Smooth muscle cell (in vitro differentiated cells): ENCODE data around the gene CRIM1. TPM values are rescaled to one million over a fixed set of nuclear protein-coding genes. Genes with fewer than 3 reads are reported as not detected.

Experiments used
- DNase-seq: peaks from one replicate; lab custom pipeline; 2025; ENCODE audit not compliant: unreplicated experiment; lab: John Stamatoyannopoulos, UW
- H2AFZ ChIP-seq: fragments of 200-600 bp; sonication (generic); 2 replicates; pipeline ENCODE4 v1.6.0; 2016; ENCODE audit warnings: antibody characterized with exemption, low read depth, mild to moderate bottlenecking
- H3F3A ChIP-seq: fragments of 200-600 bp; sonication (generic); 2 replicates; pipeline ENCODE4 v1.6.0; 2017; ENCODE audit warnings: antibody characterized with exemption, low read depth
- H3K27ac ChIP-seq: fragments of 200-600 bp; sonication (generic); 2 replicates; pipeline ENCODE4 v1.5.1; 2016; ENCODE audit warnings: low read depth, mild to moderate bottlenecking
- H3K27me3 ChIP-seq: fragments of 200-600 bp; sonication (generic); 2 replicates; pipeline ENCODE4 v1.6.1; 2016; ENCODE audit warnings: low read depth, mild to moderate bottlenecking
- H3K36me3 ChIP-seq: fragments of 200-600 bp; sonication (generic); 2 replicates; pipeline ENCODE4 v1.5.1; 2016; ENCODE audit warnings: low read depth
- H3K4me1 ChIP-seq: fragments of 200-600 bp; sonication (generic); 2 replicates; pipeline ENCODE4 v1.5.1; 2016; ENCODE audit warnings: low read depth
- H3K4me2 ChIP-seq: fragments of 200-600 bp; sonication (generic); 2 replicates; pipeline ENCODE4 v1.6.0; 2016; ENCODE audit warnings: mild to moderate bottlenecking
- H3K4me3 ChIP-seq: fragments of 200-600 bp; sonication (generic); 2 replicates; pipeline ENCODE4 v1.5.1; 2016; ENCODE audit warnings: mild to moderate bottlenecking
- H3K79me2 ChIP-seq: fragments of 200-600 bp; sonication (generic); 2 replicates; pipeline ENCODE4 v1.6.0; 2016; ENCODE audit warnings: low read depth, mild to moderate bottlenecking
- H3K9ac ChIP-seq: fragments of 200-600 bp; sonication (generic); 2 replicates; pipeline ENCODE4 v1.6.0; 2016; ENCODE audit warnings: low read depth
- H3K9me3 ChIP-seq: fragments of 200-600 bp; sonication (generic); replicated peaks from 2 replicates; pipeline ENCODE4 v1.5.1; 2016; ENCODE audit warnings: low read depth
- H4K20me1 ChIP-seq: fragments of 200-600 bp; sonication (generic); 2 replicates; pipeline ENCODE4 v1.6.0; 2016; ENCODE audit warnings: low read depth
- WGBS: methylation state at CpG from one replicate; pipeline ENCODE4 v1.1.7; 2016; ENCODE audit warnings: low lambda C conversion rate; 5-methylcytosine and 5-hydroxymethylcytosine counted together
- polyA plus RNA-seq: library from polyadenylated mRNA; unstranded; fragments of >200 nt; fragmentation: Nextera tagmentation; extraction: Ambion mirVana; gene quantifications from 2 replicates; pipeline ENCODE4 v1.2.1, GENCODE V29; 2016
- total RNA-seq: library from RNA; depleted of rRNA; stranded (reverse); fragments of >200 nt; gene quantifications from 2 replicates; pipeline ENCODE4 v1.2.3, GENCODE V29; 2014
- TF ChIP-seq, protein P1 (sequence below): fragments of 200-600 bp; sonication (generic); IDR thresholded peaks from 2 replicates; pipeline ENCODE4 v1.5.1; 2017; ENCODE audit warnings: borderline replicate concordance, mild to moderate bottlenecking, antibody characterized with exemption; ENCODE audit not compliant: insufficient read depth, poor library complexity, severe bottlenecking

CRIM1 gene
- total and polyA plus RNA-seq, 2 experiments from 2014 or later: 10.1 to 28.0 TPM

- Histone ChIP-seq H2AFZ (no peak overlapping the region), H3K79me2 (peaks cover 4% of the 10 kb centered on the region), H3K27me3 (no peaks in the 10 kb centered on the region), H3K27ac (no peak overlapping the region), H3F3A (no peaks in the 10 kb centered on the region), H3K9ac (no peak overlapping the region), H4K20me1 (peaks cover 29% of the 10 kb centered on the region), H3K36me3 (no peaks in the 10 kb centered on the region), H3K4me3 (no peak overlapping the region), H3K9me3 (no peaks in the 10 kb centered on the region), H3K4me2 (no peak overlapping the region), H3K4me1 (no peaks in the 10 kb centered on the region)
- TF ChIP-seq, protein P1, sequence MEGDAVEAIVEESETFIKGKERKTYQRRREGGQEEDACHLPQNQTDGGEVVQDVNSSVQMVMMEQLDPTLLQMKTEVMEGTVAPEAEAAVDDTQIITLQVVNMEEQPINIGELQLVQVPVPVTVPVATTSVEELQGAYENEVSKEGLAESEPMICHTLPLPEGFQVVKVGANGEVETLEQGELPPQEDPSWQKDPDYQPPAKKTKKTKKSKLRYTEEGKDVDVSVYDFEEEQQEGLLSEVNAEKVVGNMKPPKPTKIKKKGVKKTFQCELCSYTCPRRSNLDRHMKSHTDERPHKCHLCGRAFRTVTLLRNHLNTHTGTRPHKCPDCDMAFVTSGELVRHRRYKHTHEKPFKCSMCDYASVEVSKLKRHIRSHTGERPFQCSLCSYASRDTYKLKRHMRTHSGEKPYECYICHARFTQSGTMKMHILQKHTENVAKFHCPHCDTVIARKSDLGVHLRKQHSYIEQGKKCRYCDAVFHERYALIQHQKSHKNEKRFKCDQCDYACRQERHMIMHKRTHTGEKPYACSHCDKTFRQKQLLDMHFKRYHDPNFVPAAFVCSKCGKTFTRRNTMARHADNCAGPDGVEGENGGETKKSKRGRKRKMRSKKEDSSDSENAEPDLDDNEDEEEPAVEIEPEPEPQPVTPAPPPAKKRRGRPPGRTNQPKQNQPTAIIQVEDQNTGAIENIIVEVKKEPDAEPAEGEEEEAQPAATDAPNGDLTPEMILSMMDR: no peak
- no peak for DNase-seq
- WGBS: 75% methylated on average over 5 of the region's 5 CpGs
These were observed 67.6 kb downstream of the CRIM1 start for GRCh38 chr2:36423172-36423571.

- Histone ChIP-seq H3F3A (no peaks in the 10 kb centered on the region), H3K27me3 (no peaks in the 10 kb centered on the region), H3K9ac (no peak overlapping the region), H3K4me1 (no peaks in the 10 kb centered on the region), H3K36me3 (no peaks in the 10 kb centered on the region), H3K27ac (no peak overlapping the region), H3K79me2 (peaks cover 4% of the 10 kb centered on the region), H3K4me3 (no peak overlapping the region), H3K4me2 (no peak overlapping the region), H4K20me1 (peaks cover 30% of the 10 kb centered on the region), H3K9me3 (no peaks in the 10 kb centered on the region), H2AFZ (no peak overlapping the region)
- 100% methylated on average over 1 of the region's 1 CpG for whole genome bisulfite sequencing
- no peak for DNase-seq
- TF ChIP-seq, protein P1: no peak
These were observed 68.1 kb downstream of the CRIM1 start for GRCh38 chr2:36423619-36424120.

GRCh38 chr2:36425608-36426355 lies 70.2 kb downstream of the CRIM1 start:
- H3K27ac ChIP-seq: no peak overlapping the region
- 99% methylated on average over 3 of the region's 3 CpGs for WGBS
- TF ChIP-seq, protein P1: no peak
- H2AFZ ChIP-seq: no peak overlapping the region
- peaks cover 4% of the 10 kb centered on the region for H3K79me2 ChIP-seq
- no peaks in the 10 kb centered on the region for H3K27me3 ChIP-seq
- peaks cover 25% of the 10 kb centered on the region for H4K20me1 ChIP-seq
- H3K9me3 ChIP-seq: no peaks in the 10 kb centered on the region
- no peaks in the 10 kb centered on the region for H3K4me1 ChIP-seq
- no peaks in the 10 kb centered on the region for H3K36me3 ChIP-seq
- H3F3A ChIP-seq: no peaks in the 10 kb centered on the region
- DNase-seq: no peak
- no peak overlapping the region for H3K9ac ChIP-seq
- H3K4me2 ChIP-seq: no peak overlapping the region
- no peak overlapping the region for H3K4me3 ChIP-seq
